CD14-positive monocyte (primary cell): ENCODE data around the gene LRIG1. TPM values are rescaled to one million over a fixed set of nuclear protein-coding genes. Genes with fewer than 3 reads are reported as not detected.

Experiments
- DNase-seq, 3 donors: peaks; one replicate each; pipeline ENCODE4 v3.0.0-alpha.2; 2011 to 2022
- H2AFZ ChIP-seq: 2 replicates; pipeline ENCODE4 v1.6.0; 2012; ENCODE audit warnings: mild to moderate bottlenecking, low read depth, low read length, inconsistent platforms; ENCODE audit not compliant: insufficient read depth, poor library complexity, severe bottlenecking
- H3K27ac ChIP-seq, 2 donors: 1 replicate in 1 of 2; 2 replicates in 1 of 2; pipeline ENCODE4 v1.5.1; 2012 to 2013; ENCODE audit warnings: low read length in 2 of 2, control low read depth in 1 of 2, inconsistent platforms in 1 of 2, low read depth in 1 of 2, mild to moderate bottlenecking in 1 of 2
- H3K27me3 ChIP-seq, 2 donors: one replicate each; pipeline versions ENCODE4 v1.6.0 to v1.6.1; 2011 to 2013; ENCODE audit warnings: low read length in 2 of 2; ENCODE audit not compliant: control insufficient read depth in 2 of 2, insufficient read depth in 2 of 2
- H3K36me3 ChIP-seq, 2 donors: replicated peaks in 1 of 2; 1 replicate in 1 of 2; 2 replicates in 1 of 2; pipeline versions ENCODE4 v1.5.1 to v1.6.1; 2012 to 2013; ENCODE audit warnings: low read length in 2 of 2, control low read depth in 1 of 2, inconsistent platforms in 1 of 2, mild to moderate bottlenecking in 1 of 2; ENCODE audit not compliant: insufficient read depth in 2 of 2, control insufficient read depth in 1 of 2
- H3K4me1 ChIP-seq, 2 donors: 1 replicate in 1 of 2; 2 replicates in 1 of 2; pipeline versions ENCODE4 v1.5.1 to v1.6.1; 2012 to 2013; ENCODE audit warnings: low read length in 2 of 2, control low read depth in 1 of 2, inconsistent platforms in 1 of 2, mild to moderate bottlenecking in 1 of 2, moderate library complexity in 1 of 2; ENCODE audit not compliant: insufficient read depth in 2 of 2, control insufficient read depth in 1 of 2
- H3K4me2 ChIP-seq: replicated peaks from 2 replicates; pipeline ENCODE3; 2012; ENCODE audit warnings: low read length, moderate library complexity, mild to moderate bottlenecking; ENCODE audit not compliant: poor library complexity, severe bottlenecking; ENCODE audit errors: extremely low read depth
- H3K4me3 ChIP-seq, 3 experiments: fragments of 200-600 bp in 1 of 3; sonication (generic) in 1 of 3; replicated peaks in 1 of 3; 1 replicate in 2 of 3; 2 replicates in 1 of 3; pipeline ENCODE4 v1.5.1; 2011 to 2013; ENCODE audit warnings: low read length in 3 of 3, mild to moderate bottlenecking in 3 of 3, control low read depth in 2 of 3, low read depth in 2 of 3, inconsistent platforms in 1 of 3, moderate library complexity in 1 of 3
- H3K79me2 ChIP-seq: 2 replicates; pipeline ENCODE4 v1.6.0; 2012; ENCODE audit warnings: mild to moderate bottlenecking, control low read depth, inconsistent platforms, low read length, moderate library complexity; ENCODE audit not compliant: insufficient read depth
- H3K9ac ChIP-seq: 2 replicates; pipeline ENCODE4 v1.6.0; 2017; ENCODE audit warnings: low read length, mild to moderate bottlenecking; ENCODE audit not compliant: insufficient read depth, poor library complexity, severe bottlenecking
- H3K9me3 ChIP-seq, 2 donors: replicated peaks in 1 of 2; 1 replicate in 1 of 2; 2 replicates in 1 of 2; pipeline versions ENCODE4 v1.5.1 to v1.6.1; 2012 to 2013; ENCODE audit warnings: low read length in 2 of 2, control low read depth in 1 of 2; ENCODE audit not compliant: control insufficient read depth in 1 of 2, insufficient read depth in 1 of 2
- H4K20me1 ChIP-seq: 2 replicates; pipeline ENCODE4 v1.6.0; 2012; ENCODE audit warnings: mild to moderate bottlenecking, low read length, control low read depth, moderate library complexity; ENCODE audit not compliant: insufficient read depth
- H3K27ac Mint-ChIP-seq, 7 donors: one replicate each; pipeline ENCODE4 v1.8.0; 2020; ENCODE audit warnings: mild to moderate bottlenecking in 7 of 7, mixed read lengths in 7 of 7, moderate library complexity in 6 of 7, inconsistent platforms in 2 of 7
- H3K27me3 Mint-ChIP-seq, 3 donors: one replicate each; pipeline ENCODE4 v1.8.0; 2021 to 2022; ENCODE audit warnings: low read depth in 3 of 3, mild to moderate bottlenecking in 3 of 3, mixed read lengths in 3 of 3, moderate library complexity in 3 of 3, inconsistent platforms in 1 of 3
- H3K36me3 Mint-ChIP-seq, 2 donors: one replicate each; pipeline ENCODE4 v1.8.0; 2020; ENCODE audit warnings: mixed read lengths in 2 of 2, inconsistent platforms in 1 of 2, mild to moderate bottlenecking in 1 of 2
- H3K4me1 Mint-ChIP-seq: one replicate; pipeline ENCODE4 v1.8.0; 2020; ENCODE audit warnings: mild to moderate bottlenecking, mixed read lengths
- H3K4me3 Mint-ChIP-seq, 2 donors: one replicate each; pipeline ENCODE4 v1.8.0; 2020; ENCODE audit warnings: mild to moderate bottlenecking in 2 of 2, mixed read lengths in 2 of 2, moderate library complexity in 1 of 2
- H3K9me3 Mint-ChIP-seq, 7 donors: one replicate each; pipeline ENCODE4 v1.8.0; 2020 to 2022; ENCODE audit warnings: mixed read lengths in 7 of 7, mild to moderate bottlenecking in 6 of 7, moderate library complexity in 6 of 7, inconsistent platforms in 2 of 7
- CTCF ChIP-seq: fragments of 200-600 bp; IDR thresholded peaks from one replicate; pipeline ENCODE4 v1.8.0; 2022; ENCODE audit warnings: antibody characterized with exemption, mild to moderate bottlenecking
- WGBS: methylation state at CpG from one replicate; pipeline ENCODE4 v1.1.5; 2013; ENCODE audit warnings: missing lambda C conversion rate; ENCODE audit not compliant: insufficient coverage; 5-methylcytosine and 5-hydroxymethylcytosine counted together
- intact Hi-C, 2 donors: fragments of 100-400 bp; cut with micrococcal nuclease; formaldehyde crosslinking; loops; one replicate each; pipeline versions ENCODE4 v1.15.0 to v1.15.1; 2023
- polyA plus RNA-seq, 3 donors: library from polyadenylated mRNA; depleted of rRNA in 1 of 3; unstranded in 2 of 3; stranded (reverse) in 1 of 3; fragments of 300-500 nt in 2 of 3; fragments of >200 nt in 1 of 3; fragmentation: Illumina TruSeq in 2 of 3; gene quantifications; 1 replicate in 2 of 3; 2 replicates in 1 of 3; pipeline ENCODE4 v1.2.3, GENCODE V29; 2012 to 2021

Gene LRIG1
- polyA plus RNA-seq, 3 donors, result 0.82 to 1.9 (median 1.0) TPM

DNA sequence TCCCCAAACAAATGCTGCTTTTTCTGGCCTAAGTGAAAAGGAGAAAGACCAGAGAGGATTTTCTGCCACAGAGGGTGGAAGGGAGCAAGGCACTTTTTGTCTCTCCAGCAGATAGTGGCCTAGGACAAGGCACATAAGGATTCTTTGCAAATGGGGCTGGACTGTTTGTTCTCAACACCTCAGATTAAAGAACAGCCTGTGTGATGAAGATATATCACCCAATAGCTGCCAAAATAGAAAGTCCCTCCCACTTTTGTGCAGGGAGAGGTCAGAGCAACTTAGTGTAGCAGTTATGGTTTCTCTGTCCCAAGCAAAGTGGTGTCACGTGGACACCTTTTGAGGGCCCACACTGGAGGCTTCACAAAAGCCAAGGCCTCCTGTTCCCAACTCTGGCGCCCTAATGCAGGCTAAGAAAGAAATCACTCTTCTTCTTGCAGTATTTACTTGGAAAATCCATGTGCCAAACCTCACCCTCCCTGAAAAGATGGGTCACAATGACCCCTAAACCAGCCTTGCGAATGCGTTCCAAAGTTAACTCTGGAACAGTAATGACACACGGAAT lies 84.9 kb downstream of the LRIG1 start:
- no peaks in the 10 kb centered on the region for H3K27me3 ChIP-seq
- Mint-ChIP-seq H3K27me3 (peaks cover 0 to under 1% (median 0%) of the 10 kb centered on the region in 3 donors), H3K4me1 (no peaks in the 10 kb centered on the region), H3K4me3 (no peak overlapping the region), H3K9me3 (peaks cover 8 to 19% (median 10%) of the 10 kb centered on the region in 7 donors), H3K27ac (no peak overlapping the region), H3K36me3 (peaks cover 4 to 12% of the 10 kb centered on the region in 2 donors)
- intact Hi-C loops, result no loop called here
- no peaks in the 10 kb centered on the region for H3K4me1 ChIP-seq
- no peak overlapping the region for H2AFZ ChIP-seq
- H3K79me2 ChIP-seq, result no peaks in the 10 kb centered on the region
- no peak for DNase-seq
- no peak overlapping the region for H3K4me2 ChIP-seq
- WGBS, result 81% methylated on average over 4 of the region's 5 CpGs
- no peaks in the 10 kb centered on the region for H3K36me3 ChIP-seq
- peaks cover 0 to 4% of the 10 kb centered on the region in 2 donors for H3K9me3 ChIP-seq
- no peak overlapping the region for H3K4me3 ChIP-seq
- H3K27ac ChIP-seq, result no peak overlapping the region
- TF ChIP-seq CTCF, result no peak
- H4K20me1 ChIP-seq, result no peaks in the 10 kb centered on the region
- no peak overlapping the region for H3K9ac ChIP-seq

DNA sequence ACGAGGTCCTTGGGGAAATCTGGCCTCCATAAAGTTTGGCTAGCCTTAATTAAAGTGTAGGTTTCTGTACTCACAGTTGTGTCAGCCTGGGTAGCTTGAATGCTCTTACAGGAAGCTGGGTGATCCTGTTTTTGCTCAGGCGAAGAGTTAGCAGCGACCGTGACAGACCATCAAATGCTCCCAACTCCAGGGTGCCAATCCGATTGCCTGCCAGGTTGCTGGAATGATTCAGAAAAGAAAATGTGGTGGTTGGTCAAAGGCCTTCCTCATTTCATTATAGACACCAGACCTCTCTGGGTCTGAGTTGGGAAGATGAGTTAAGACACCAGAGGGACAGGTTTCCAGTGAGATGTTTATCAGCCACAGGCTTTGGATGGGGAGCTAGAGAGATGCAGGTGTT lies 86.0 kb downstream of the LRIG1 start:
- Histone ChIP-seq H3K27ac (no peak overlapping the region), H3K36me3 (no peaks in the 10 kb centered on the region), H4K20me1 (no peaks in the 10 kb centered on the region), H3K27me3 (no peaks in the 10 kb centered on the region), H3K9me3 (peaks cover 0 to 4% of the 10 kb centered on the region in 2 donors), H3K79me2 (no peaks in the 10 kb centered on the region), H3K4me3 (no peak overlapping the region), H2AFZ (no peak overlapping the region), H3K4me1 (no peaks in the 10 kb centered on the region), H3K9ac (no peak overlapping the region), H3K4me2 (no peak overlapping the region)
- WGBS, result 100% methylated on average over 2 of the region's 5 CpGs
- no peak for DNase-seq
- Mint-ChIP-seq H3K27me3 (peaks cover 0 to 1% (median 0%) of the 10 kb centered on the region in 3 donors), H3K9me3 (peaks cover 0 to 11% (median 3%) of the 10 kb centered on the region in 7 donors), H3K4me3 (no peak overlapping the region), H3K4me1 (no peaks in the 10 kb centered on the region), H3K27ac (no peak overlapping the region), H3K36me3 (peaks cover 9 to 13% of the 10 kb centered on the region in 2 donors)
- no peak for TF ChIP-seq CTCF
- intact Hi-C loops, result no loop called here
